ENCODE measurements around the gene TMEM218. TPM values are rescaled to one million over a fixed set of nuclear protein-coding genes. Genes with fewer than 3 reads are reported as not detected.

Gene TMEM218
- total RNA-seq, 1 experiment from 2014 or later, result 14.3 TPM

GRCh38 chr11:125117429-125117828 lies 6.0 kb upstream of the TMEM218 start:
- Histone ChIP-seq H3K9me3 (ENCODE audit: control insufficient read depth, low read depth, low read length) (no peaks in the 10 kb centered on the region), H2AFZ (ENCODE audit: low read length) (no peak overlapping the region), H3K4me1 (ENCODE audit: insufficient read depth, low read length) (no peaks in the 10 kb centered on the region), H4K8ac (replicated peaks; ENCODE audit: insufficient read length, low read depth, low read length) (no peak overlapping the region), H3K27ac (ENCODE audit: insufficient read length, low read depth, low read length) (no peak overlapping the region), H3K18ac (ENCODE audit: insufficient read length, low read depth, low read length) (no peak overlapping the region), H2BK120ac (ENCODE audit: low read depth, low read length, poor library complexity, severe bottlenecking) (no peak overlapping the region), H3K4me2 (ENCODE audit: insufficient read depth, insufficient read length, low read length) (no peak overlapping the region), H3K4ac (ENCODE audit: low read depth, low read length) (no peak overlapping the region), H3K56ac (ENCODE audit: insufficient read length, low read depth, low read length) (no peak overlapping the region), H3K23me2 (ENCODE audit: insufficient read length, low read depth, low read length, poor library complexity, severe bottlenecking) (no peaks in the 10 kb centered on the region), H4K5ac (ENCODE audit: insufficient read length, low read depth, low read length) (no peak overlapping the region), H2AK5ac (ENCODE audit: insufficient read length, low read length) (no peak overlapping the region), H4K91ac (ENCODE audit: insufficient read length, low read depth, low read length) (no peak overlapping the region), H4K20me1 (ENCODE audit: control insufficient read depth, insufficient read depth, insufficient read length) (no peaks in the 10 kb centered on the region), H3K23ac (ENCODE audit: insufficient read length, low read depth, low read length) (no peak overlapping the region), H3K9ac (ENCODE audit: extremely low read depth, insufficient read length, low read length) (no peak overlapping the region), H2BK15ac (ENCODE audit: low read depth, low read length) (no peak overlapping the region), H2BK5ac (ENCODE audit: insufficient read length, low read length) (no peak overlapping the region), H3K27me3 (ENCODE audit: insufficient read depth, low read length) (no peaks in the 10 kb centered on the region), H3K79me1 (ENCODE audit: insufficient read depth, low read depth, low read length, poor library complexity, severe bottlenecking) (no peaks in the 10 kb centered on the region), H2BK20ac (ENCODE audit: low read depth, low read length, poor library complexity, severe bottlenecking) (no peak overlapping the region), H3T11ph (ENCODE audit: low read length) (no peak overlapping the region), H3K79me2 (ENCODE audit: insufficient read depth, low read length) (no peaks in the 10 kb centered on the region), H2BK12ac (ENCODE audit: insufficient read length, low read depth, low read length) (no peak overlapping the region), H3K14ac (ENCODE audit: insufficient read depth, low read length) (no peak overlapping the region)
- TF ChIP-seq CTCF (conservative IDR thresholded peaks at IDR 0.05), result no peak
- Mint-ChIP-seq H3K4me1 (no peaks in the 10 kb centered on the region; a peak in 1 of 4 replicates), H3K27ac (no peak overlapping the region), H3K9me3 (peaks cover 2% of the 10 kb centered on the region in 2 experiments; a peak in 2 of 5 replicates), H3K27me3 (ENCODE audit: low read depth) (peaks cover 62% of the 10 kb centered on the region), H3K4me3 (no peak overlapping the region), H3K36me3 (ENCODE audit: insufficient read depth in 1 of 3, low read depth in 3 of 3) (0 out of 7 replicates have a peak, but pooled peaks cover 0 to 2% (median 0%) of the 10 kb centered on the region in 3 experiments)
- DNase-seq, result no peak
- no CpG with 5 or more reads among the region's 4 CpGs for WGBS (ENCODE audit: extremely low coverage, insufficient read length, low lambda C conversion rate)

Measured in H9 (cell line).